HG02588 (cell line): Measurements from ENCODE around the gene GRB2.

ENCODE experiments used
- ATAC-seq: cut with Tn5 transposase; IDR thresholded peaks from one replicate; pipeline ENCODE4 v1.9.1; 2021; ENCODE audit warnings: mild to moderate bottlenecking, moderate library complexity; ENCODE audit not compliant: unreplicated experiment

The GRB2 gene

GRCh38 chr17:75414488-75414887, 9.0 kb upstream of the GRB2 start:
- ATAC-seq = no peak

DNA sequence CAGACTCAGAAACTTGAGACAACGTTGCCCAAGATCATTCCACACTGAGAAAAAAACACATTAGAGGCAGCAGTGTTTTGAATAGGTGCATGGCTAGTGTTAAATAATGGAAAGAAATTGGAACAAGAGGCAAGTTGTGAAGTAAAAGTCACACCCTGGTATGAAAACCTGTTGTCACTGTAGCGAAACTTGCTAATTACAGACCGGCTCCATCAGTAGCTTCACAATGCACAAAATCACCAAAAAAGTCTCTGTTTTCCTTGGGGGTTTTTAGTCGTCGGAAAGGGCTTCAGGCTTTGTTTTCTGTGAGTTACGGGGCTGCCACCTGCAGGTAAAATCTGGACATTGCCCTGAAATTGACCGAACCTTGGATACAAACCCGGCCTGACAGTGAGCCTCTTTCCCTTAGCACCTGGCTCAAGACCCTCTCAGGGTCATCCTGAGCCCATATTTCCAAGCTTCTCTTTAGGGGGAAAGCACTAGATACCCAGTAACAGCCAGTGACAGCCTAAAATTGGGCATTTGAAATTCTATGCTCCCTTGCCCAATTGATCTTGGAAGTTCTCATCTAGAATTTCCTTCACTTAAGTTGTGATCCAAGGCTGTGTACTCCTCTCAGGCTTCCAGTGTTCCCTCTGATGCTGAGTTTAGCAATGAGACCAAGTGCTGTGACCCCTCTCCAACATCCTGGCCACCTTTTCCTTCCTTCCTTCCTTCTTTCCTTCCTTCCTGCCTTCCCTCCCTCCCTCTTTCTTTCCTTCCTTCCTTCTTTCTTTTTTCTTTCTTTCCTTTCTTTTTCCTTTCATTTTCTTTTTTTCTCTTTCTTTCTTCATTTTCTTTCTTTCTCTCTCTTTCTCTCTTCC, 7.2 kb upstream of the GRB2 start:
- ATAC-seq = no peak

- no peak for ATAC-seq
These were observed 6.0 kb upstream of the GRB2 start for GRCh38 chr17:75411328-75412067.

GRCh38 chr17:75410141-75410540, 4.7 kb upstream of the GRB2 start:
- no peak for ATAC-seq

DNA sequence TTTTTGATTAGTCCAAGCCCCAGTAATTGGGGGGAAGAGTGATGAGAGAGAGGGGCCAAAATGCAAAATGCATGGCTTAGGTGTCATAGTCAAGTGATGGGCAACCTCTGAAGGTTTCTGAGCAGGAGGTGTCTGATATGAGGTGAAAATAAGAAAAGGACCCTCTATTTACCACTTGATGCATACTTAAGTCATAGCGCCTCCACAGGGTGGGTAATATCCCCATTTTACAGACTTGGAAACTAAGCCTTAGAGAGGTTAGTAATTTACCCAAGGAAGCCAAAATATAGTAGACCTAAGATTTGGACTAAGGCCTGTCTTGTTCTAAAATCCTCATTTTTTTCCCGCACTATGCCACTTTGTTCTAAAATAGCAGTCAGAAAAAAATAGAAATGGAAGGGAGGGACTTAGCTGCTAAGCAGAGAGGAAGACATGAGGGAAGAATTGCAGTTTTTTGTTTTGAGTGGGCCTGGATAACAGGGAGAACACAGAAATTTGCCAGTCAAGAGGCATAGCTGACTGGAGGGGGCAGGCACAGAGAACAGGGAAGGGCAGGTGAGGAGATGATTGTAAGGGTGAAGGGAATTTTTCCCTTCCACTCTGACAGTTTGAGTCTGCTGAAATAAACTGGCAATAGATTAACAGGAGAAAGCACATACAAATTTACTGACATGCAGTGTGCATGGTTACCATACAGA, 2.3 kb upstream of the GRB2 start:
- ATAC-seq = no peak

GRCh38 chr17:75406222-75406615, 741 bp upstream of the GRB2 start:
- no peak for ATAC-seq

GRCh38 chr17:75404731-75405364, 630 bp downstream of the GRB2 start:
- ATAC-seq = peak; percentile 25

DNA sequence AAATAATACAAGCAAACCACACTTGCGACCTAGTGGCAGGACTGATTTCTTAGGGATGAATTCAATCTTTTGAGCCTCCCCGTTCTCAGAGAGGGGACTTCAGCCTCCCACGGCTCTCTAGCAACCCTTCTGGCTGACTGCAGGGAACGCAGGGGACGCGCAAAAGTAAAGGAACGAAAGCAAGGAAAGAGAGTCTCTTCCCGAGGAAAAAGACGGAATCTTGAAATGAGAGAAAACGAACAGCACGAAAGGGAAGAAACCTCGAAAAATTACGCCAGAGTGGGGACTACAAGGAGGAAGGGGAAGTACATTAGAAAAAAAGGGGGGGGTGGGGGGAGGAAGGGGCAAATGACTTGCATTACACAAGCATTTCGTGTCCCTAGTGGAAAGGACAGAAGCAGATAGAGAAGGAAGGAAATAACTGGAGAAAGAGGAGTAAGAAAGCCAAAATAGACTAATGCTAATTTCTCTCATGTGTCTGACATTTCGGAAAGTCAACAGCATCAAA, 1.2 kb downstream of the GRB2 start:
- ATAC-seq = no peak

DNA sequence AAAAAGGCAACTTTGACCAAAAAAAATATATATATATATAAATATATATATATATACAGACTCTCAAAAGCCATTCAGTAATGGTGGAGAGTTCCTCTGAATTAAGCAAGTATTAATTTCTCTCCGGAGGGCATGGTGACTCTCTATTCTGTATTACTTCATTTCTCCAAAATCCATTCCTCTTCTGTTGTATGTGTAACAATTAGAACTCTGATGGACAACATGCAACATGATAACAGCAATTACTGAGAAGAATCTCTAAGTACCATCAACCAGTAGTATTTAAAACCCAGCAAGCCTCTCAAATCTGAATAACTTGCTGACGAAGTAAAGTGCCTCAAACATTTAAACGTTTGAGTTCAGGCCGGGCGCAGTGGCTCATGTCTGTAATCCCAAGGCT, 2.3 kb downstream of the GRB2 start:
- no peak for ATAC-seq

DNA sequence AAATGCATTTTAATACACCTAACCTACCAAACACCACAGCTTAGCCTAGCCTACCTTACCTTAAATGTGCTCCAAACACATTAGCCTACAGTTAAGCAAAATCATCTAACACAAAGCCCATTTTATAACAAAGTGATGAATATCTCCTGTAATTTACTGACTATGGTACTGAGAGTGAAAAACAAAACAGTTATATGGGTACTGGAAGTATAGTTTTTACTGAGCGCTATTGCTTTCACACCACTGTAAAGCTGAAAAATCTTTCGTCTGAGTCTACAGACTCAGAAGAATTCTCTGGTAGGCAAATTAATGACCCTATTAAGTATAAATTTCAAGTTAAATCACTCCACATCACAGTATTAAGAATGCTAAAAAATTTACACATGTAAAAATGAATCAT, 3.5 kb downstream of the GRB2 start:
- ATAC-seq = no peak

DNA sequence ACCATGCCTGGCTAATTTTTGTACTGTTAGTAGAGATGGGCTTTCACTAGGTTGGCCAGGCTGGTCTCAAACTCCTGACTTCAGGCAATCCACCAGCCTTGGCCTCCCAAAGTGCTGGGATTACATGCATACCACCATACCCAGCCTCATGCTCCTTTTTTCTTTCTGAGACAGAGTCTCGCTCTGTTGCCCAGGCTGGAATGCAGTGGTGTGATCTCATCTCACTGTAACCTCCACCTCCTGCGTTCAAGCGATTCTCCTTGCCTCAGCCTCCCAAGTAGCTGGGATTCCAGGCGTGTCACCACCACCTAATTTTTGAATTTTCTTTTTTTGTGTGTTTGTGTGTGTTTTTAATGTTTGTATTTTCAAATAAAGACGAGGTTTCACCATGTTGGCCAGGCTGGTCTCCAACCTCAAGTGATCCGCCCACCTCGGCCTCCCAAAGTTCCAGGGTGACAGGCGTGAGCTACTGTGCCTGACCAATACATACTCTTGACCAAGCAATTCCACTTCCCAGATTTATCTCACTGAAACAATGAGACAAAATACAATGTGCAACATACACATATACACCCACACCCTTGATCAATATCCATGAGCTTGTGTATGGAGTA, 5.0 kb downstream of the GRB2 start:
- no peak for ATAC-seq

GRCh38 chr17:75398279-75398678, 7.2 kb downstream of the GRB2 start:
- no peak for ATAC-seq

GRCh38 chr17:75397217-75397616, 8.3 kb downstream of the GRB2 start:
- no peak for ATAC-seq

- ATAC-seq = no peak
These were observed 8.7 kb downstream of the GRB2 start for GRCh38 chr17:75396796-75397195.

GRCh38 chr17:75396025-75396424, 9.5 kb downstream of the GRB2 start:
- no peak for ATAC-seq

DNA sequence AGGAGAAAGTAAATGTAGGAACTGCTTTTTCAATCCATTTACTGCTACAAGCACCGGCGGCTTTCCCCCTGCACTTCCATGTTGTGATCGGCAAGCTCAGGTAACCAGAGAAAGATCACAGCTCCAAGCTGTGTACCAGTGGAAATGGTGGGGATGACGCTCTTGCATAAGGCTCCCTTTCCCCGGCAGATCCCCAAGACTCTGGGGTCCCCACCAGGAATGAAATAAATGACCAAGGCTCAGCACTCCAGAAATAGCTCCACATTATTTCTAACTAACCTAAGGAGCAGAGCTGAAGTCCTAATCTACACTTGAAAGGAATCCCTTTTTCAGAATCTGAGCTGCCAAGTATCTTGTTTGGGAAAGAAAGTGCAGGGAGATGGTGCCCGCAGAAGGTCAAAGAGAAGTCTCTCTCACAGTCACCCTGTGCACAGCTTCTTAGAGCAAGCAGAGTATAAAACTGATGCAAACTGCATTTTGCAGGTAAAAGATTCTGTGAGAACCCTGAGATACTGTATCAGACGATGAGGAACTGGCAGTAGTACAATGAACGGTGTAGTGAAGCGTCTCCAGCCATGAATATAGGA, 11.1 kb downstream of the GRB2 start:
- ATAC-seq = peak; percentile 10

GRCh38 chr17:75393523-75394331, 11.8 kb downstream of the GRB2 start:
- ATAC-seq = peak; percentile 79

DNA sequence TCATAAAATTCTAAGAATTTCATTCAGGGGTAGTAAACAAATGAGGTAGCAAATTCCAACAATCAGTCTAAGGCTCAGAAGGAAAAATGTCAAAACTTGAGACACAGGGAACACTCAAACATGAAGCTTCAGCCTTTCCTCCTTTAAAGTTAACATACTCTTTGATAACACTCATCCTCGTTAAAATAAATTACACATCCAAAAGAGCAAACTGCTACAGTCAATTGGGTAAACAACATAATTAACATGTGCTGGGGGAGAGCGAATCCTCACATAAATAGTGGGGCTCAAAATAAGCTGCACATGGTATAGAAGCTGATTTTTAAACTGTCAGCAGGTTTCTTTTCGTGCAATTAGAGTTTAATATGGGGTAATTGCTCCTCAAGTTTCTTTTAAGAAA, 12.9 kb downstream of the GRB2 start:
- ATAC-seq = no peak

DNA sequence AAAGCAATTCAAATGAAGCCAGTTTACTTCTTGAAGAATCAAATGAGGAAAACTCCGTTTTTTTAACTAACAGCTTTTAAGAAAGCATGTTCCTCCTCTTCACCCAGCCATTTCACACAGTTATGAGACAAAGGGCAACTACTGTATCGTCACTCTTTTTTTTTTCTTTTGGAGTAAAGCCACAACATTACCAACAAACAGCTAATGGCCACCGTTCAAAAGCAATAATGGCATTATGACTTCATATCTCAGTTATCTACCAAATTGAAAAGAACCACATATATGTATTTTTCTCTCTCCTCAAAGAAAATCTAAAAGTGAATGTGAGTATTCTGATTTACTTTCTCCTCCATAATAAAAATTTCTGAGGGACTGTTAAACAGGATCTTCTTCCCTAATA, 14.5 kb downstream of the GRB2 start:
- no peak for ATAC-seq
